ENCODE measurements around the gene MCF2L. TPM values are rescaled to one million over a fixed set of nuclear protein-coding genes. Genes with fewer than 3 reads are reported as not detected.

Gene MCF2L
- total and polyA plus RNA-seq, 2 experiments from 2014 or later = 4.8 to 25.6 TPM

DNA sequence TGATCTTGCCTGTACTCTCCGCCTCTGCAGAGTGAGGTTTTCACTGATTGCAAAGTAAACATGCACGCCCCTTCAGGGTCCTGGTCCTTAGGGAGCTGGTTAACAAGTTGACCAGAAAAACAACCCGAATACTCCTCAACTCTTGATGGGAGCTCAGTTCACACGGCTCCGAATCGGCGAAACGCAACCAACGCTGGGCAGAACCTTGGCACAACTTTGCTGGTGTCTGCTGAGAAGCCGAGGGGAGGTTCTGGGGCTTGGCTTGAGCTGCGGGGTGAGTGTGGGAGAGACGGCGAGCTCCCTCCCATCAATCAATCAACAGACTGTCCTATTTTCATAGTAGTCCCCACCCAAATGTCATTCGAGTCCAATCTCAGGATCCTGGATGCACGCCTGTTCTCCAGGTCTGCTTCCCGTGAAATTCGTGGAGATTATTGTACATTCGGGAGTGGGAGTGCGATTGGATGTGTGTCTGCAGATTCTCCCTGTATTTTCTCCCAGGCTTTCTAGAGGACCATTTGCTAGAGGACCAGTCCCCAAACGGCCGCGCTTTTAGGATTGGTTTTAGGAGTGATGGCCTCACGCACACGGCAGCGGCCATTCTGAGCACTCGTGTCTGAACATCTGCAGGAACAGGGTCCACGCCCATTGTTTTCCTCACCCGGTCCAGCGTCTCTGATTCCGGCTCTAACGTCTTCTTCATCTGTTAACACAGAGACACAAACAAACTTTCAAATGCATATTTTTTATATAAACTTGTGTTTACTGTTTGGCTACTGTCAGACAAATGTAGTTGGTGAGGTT is 85.0 kb downstream of the MCF2L start:
- TF ChIP-seq ZNF114 (CRISPR knock-in tag; IDR thresholded peaks at IDR 0.05) (no peak), ZNF331 (CRISPR knock-in tag; IDR thresholded peaks at IDR 0.05; ENCODE audit: low read depth) (no peak), STAT1 (IDR thresholded peaks at IDR 0.05; ENCODE audit: unreplicated experiment) (no peak), JUNB (IDR thresholded peaks at IDR 0.05; ENCODE audit: unreplicated experiment) (no peak), POLR2AphosphoS5 (IDR thresholded peaks at IDR 0.05; ENCODE audit: low read depth) (no peak), NANOG (IDR thresholded peaks at IDR 0.05; ENCODE audit: borderline replicate concordance) (no peak), EZH2phosphoT487 (IDR thresholded peaks at IDR 0.05; ENCODE audit: unreplicated experiment) (no peak), CREB1 (CRISPR knock-in tag; IDR thresholded peaks at IDR 0.05; ENCODE audit: low read depth) (no peak), EZH2 (IDR thresholded peaks at IDR 0.05; ENCODE audit: low read depth, unreplicated experiment) (no peak)
- TF ChIP-seq, protein P1, sequence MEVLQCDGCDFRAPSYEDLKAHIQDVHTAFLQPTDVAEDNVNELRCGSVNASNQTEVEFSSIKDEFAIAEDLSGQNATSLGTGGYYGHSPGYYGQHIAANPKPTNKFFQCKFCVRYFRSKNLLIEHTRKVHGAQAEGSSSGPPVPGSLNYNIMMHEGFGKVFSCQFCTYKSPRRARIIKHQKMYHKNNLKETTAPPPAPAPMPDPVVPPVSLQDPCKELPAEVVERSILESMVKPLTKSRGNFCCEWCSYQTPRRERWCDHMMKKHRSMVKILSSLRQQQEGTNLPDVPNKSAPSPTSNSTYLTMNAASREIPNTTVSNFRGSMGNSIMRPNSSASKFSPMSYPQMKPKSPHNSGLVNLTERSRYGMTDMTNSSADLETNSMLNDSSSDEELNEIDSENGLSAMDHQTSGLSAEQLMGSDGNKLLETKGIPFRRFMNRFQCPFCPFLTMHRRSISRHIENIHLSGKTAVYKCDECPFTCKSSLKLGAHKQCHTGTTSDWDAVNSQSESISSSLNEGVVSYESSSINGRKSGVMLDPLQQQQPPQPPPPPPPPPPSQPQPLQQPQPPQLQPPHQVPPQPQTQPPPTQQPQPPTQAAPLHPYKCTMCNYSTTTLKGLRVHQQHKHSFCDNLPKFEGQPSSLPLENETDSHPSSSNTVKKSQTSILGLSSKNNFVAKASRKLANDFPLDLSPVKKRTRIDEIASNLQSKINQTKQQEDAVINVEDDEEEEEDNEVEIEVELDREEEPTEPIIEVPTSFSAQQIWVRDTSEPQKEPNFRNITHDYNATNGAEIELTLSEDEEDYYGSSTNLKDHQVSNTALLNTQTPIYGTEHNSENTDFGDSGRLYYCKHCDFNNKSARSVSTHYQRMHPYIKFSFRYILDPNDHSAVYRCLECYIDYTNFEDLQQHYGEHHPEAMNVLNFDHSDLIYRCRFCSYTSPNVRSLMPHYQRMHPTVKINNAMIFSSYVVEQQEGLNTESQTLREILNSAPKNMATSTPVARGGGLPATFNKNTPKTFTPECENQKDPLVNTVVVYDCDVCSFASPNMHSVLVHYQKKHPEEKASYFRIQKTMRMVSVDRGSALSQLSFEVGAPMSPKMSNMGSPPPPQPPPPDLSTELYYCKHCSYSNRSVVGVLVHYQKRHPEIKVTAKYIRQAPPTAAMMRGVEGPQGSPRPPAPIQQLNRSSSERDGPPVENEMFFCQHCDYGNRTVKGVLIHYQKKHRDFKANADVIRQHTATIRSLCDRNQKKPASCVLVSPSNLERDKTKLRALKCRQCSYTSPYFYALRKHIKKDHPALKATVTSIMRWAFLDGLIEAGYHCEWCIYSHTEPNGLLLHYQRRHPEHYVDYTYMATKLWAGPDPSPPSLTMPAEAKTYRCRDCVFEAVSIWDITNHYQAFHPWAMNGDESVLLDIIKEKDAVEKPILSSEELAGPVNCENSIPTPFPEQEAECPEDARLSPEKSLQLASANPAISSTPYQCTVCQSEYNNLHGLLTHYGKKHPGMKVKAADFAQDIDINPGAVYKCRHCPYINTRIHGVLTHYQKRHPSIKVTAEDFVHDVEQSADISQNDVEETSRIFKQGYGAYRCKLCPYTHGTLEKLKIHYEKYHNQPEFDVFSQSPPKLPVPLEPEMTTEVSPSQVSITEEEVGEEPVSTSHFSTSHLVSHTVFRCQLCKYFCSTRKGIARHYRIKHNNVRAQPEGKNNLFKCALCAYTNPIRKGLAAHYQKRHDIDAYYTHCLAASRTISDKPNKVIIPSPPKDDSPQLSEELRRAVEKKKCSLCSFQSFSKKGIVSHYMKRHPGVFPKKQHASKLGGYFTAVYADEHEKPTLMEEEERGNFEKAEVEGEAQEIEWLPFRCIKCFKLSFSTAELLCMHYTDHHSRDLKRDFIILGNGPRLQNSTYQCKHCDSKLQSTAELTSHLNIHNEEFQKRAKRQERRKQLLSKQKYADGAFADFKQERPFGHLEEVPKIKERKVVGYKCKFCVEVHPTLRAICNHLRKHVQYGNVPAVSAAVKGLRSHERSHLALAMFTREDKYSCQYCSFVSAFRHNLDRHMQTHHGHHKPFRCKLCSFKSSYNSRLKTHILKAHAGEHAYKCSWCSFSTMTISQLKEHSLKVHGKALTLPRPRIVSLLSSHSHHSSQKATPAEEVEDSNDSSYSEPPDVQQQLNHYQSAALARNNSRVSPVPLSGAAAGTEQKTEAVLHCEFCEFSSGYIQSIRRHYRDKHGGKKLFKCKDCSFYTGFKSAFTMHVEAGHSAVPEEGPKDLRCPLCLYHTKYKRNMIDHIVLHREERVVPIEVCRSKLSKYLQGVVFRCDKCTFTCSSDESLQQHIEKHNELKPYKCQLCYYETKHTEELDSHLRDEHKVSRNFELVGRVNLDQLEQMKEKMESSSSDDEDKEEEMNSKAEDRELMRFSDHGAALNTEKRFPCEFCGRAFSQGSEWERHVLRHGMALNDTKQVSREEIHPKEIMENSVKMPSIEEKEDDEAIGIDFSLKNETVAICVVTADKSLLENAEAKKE (CRISPR knock-in tag; IDR thresholded peaks at IDR 0.05) = no peak
- TF ChIP-seq, protein P2, sequence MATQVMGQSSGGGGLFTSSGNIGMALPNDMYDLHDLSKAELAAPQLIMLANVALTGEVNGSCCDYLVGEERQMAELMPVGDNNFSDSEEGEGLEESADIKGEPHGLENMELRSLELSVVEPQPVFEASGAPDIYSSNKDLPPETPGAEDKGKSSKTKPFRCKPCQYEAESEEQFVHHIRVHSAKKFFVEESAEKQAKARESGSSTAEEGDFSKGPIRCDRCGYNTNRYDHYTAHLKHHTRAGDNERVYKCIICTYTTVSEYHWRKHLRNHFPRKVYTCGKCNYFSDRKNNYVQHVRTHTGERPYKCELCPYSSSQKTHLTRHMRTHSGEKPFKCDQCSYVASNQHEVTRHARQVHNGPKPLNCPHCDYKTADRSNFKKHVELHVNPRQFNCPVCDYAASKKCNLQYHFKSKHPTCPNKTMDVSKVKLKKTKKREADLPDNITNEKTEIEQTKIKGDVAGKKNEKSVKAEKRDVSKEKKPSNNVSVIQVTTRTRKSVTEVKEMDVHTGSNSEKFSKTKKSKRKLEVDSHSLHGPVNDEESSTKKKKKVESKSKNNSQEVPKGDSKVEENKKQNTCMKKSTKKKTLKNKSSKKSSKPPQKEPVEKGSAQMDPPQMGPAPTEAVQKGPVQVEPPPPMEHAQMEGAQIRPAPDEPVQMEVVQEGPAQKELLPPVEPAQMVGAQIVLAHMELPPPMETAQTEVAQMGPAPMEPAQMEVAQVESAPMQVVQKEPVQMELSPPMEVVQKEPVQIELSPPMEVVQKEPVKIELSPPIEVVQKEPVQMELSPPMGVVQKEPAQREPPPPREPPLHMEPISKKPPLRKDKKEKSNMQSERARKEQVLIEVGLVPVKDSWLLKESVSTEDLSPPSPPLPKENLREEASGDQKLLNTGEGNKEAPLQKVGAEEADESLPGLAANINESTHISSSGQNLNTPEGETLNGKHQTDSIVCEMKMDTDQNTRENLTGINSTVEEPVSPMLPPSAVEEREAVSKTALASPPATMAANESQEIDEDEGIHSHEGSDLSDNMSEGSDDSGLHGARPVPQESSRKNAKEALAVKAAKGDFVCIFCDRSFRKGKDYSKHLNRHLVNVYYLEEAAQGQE (IDR thresholded peaks at IDR 0.05; ENCODE audit: unreplicated experiment) = no peak
- TF ChIP-seq, protein P3, sequence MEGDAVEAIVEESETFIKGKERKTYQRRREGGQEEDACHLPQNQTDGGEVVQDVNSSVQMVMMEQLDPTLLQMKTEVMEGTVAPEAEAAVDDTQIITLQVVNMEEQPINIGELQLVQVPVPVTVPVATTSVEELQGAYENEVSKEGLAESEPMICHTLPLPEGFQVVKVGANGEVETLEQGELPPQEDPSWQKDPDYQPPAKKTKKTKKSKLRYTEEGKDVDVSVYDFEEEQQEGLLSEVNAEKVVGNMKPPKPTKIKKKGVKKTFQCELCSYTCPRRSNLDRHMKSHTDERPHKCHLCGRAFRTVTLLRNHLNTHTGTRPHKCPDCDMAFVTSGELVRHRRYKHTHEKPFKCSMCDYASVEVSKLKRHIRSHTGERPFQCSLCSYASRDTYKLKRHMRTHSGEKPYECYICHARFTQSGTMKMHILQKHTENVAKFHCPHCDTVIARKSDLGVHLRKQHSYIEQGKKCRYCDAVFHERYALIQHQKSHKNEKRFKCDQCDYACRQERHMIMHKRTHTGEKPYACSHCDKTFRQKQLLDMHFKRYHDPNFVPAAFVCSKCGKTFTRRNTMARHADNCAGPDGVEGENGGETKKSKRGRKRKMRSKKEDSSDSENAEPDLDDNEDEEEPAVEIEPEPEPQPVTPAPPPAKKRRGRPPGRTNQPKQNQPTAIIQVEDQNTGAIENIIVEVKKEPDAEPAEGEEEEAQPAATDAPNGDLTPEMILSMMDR (conservative IDR thresholded peaks at IDR 0.05; ENCODE audit: low read depth in 2 of 2) = no peak
- TF ChIP-seq, protein P4, sequence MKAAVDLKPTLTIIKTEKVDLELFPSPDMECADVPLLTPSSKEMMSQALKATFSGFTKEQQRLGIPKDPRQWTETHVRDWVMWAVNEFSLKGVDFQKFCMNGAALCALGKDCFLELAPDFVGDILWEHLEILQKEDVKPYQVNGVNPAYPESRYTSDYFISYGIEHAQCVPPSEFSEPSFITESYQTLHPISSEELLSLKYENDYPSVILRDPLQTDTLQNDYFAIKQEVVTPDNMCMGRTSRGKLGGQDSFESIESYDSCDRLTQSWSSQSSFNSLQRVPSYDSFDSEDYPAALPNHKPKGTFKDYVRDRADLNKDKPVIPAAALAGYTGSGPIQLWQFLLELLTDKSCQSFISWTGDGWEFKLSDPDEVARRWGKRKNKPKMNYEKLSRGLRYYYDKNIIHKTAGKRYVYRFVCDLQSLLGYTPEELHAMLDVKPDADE (IDR thresholded peaks at IDR 0.05) = no peak
- H3K27ac Mint-ChIP-seq = no peak overlapping the region

More for the DNA sequence above, 85.0 kb downstream of the MCF2L start:
- no peaks in the 10 kb centered on the region for H3K9me2 ChIP-seq (ENCODE audit: insufficient read depth)
- Mint-ChIP-seq H3K4me3 (no peak overlapping the region), H3K36me3 (ENCODE audit: low read depth) (no peaks in the 10 kb centered on the region), H3K27me3 (ENCODE audit: insufficient read depth, low read depth, poor library complexity) (peaks cover 6% of the 10 kb centered on the region), H3K9me3 (no peaks in the 10 kb centered on the region), H3K4me1 (peaks cover 12% of the 10 kb centered on the region)
- H3F3A ChIP-seq (replicated peaks; ENCODE audit: low read depth) = no peaks in the 10 kb centered on the region
- H3K4me3 ChIP-seq = no peak overlapping the region
- no peaks in the 10 kb centered on the region for H4K20me1 ChIP-seq (replicated peaks; ENCODE audit: insufficient read depth)
- no peaks in the 10 kb centered on the region for H3K27me3 ChIP-seq (ENCODE audit: insufficient read depth)
- ATAC-seq (no peak), DNase-seq (ENCODE audit: low spot score) (no peak)
- no peaks in the 10 kb centered on the region for H3K4me1 ChIP-seq (ENCODE audit: insufficient read depth)
- no peak overlapping the region for H2AFZ ChIP-seq
- H3K79me2 ChIP-seq (replicated peaks; ENCODE audit: insufficient read depth) = no peaks in the 10 kb centered on the region
- H3K36me3 ChIP-seq (ENCODE audit: insufficient read depth) = no peaks in the 10 kb centered on the region
- no peak overlapping the region for H3K4me2 ChIP-seq
- no peak overlapping the region for H3K27ac ChIP-seq (ENCODE audit: low read depth)
